GM19193 (cell line): Measurements from ENCODE around the gene DIPK1B.
A peak's percentile ranks its signal among the peaks of the same experiment; 100 is the strongest.

ENCODE experiments used
- POLR2A ChIP-seq: IDR thresholded peaks from 4 replicates; pipeline ENCODE4 v1.6.1; 2011; ENCODE audit not compliant: insufficient read depth, insufficient read length; ENCODE audit errors: extremely low read depth

The DIPK1B gene

DNA sequence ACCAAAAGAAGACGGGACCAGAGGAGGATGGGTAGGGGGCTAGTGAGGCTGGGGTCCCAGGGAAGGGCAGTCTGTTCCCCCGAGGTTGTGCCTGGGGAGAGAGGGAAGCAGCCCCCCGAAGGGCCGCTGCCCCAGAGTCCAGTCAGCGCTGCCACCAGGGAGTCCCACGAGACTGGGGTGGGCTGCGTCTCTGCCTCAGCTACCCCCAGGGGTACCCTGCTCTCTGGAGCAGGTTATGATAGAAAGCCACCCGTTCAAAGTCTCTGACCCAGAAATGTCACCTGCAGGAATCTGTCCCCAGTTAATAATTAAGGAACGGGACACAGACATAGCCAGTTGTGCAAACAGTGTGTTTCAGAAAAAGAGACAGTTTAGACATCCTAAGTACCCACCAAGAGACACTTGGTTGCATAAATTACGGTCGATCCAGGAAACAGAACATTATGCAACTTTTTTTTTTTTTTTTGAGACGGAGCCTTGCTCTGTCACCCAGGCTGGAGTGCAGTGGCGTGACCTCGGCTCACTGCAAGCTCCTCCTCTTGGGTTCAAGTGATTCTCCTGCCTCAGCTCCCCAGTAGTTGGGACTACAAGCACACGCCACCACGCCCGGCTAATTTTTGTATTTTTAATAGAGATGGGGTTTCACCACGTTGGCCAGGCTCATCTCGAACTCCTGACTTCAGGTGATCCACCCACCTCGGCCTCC, 14.4 kb upstream of the DIPK1B start:
- TF ChIP-seq POLR2A = no peak

DNA sequence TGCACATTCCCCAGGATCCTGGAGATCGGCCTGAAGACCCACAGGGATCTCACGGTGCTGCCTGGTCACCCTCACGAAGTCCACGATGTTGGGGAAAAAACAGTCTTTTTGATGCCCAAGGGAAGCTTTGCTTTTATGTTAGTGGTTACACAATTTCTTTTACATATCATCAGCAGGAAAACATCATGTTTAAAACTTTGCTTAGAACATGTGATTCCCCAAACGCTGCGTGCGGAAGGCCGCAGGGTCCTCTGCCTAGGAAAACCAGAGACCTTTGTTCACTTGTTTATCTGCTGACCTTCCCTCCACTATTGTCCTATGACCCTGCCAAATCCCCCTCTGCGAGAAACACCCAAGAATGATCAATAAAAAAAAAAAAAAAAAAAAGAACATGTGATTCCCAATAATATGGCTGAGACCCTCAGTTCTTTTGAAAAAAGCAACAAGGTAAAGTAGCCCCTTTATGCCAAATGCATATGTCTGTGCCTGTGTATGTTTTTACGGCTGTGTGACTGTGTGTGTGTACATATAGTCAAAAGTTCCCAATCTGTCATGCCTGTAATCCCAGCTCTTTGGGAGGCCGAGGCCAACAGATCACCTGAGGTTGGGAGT, 13.6 kb upstream of the DIPK1B start:
- TF ChIP-seq POLR2A = no peak

GRCh38 chr9:136700304-136700703, 12.1 kb upstream of the DIPK1B start:
- TF ChIP-seq POLR2A = no peak

GRCh38 chr9:136700959-136701667, 11.3 kb upstream of the DIPK1B start:
- TF ChIP-seq POLR2A = peak; percentile 41

DNA sequence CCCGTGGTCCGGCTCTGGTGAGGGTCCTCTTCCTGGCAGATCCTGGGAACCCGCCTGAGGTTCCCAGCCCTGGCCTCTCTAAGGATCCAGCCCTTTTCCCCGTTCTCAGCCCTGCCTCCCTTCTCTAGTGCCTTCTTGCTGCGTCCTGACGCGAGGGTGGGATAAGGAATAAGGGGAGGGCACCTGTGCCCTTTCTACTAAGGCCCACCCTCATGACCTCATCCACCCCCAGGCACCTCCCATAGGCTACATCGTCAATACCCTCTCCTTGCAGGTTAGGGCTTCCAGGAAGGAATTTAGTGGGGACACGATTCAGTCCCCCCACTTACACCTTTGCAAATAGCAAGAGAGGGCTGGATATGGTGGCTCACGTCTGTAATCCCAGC, 10.7 kb upstream of the DIPK1B start:
- no peak for TF ChIP-seq POLR2A

GRCh38 chr9:136703276-136703860, 9.0 kb upstream of the DIPK1B start:
- TF ChIP-seq POLR2A = no peak

GRCh38 chr9:136705564-136705963, 6.8 kb upstream of the DIPK1B start:
- TF ChIP-seq POLR2A = no peak

DNA sequence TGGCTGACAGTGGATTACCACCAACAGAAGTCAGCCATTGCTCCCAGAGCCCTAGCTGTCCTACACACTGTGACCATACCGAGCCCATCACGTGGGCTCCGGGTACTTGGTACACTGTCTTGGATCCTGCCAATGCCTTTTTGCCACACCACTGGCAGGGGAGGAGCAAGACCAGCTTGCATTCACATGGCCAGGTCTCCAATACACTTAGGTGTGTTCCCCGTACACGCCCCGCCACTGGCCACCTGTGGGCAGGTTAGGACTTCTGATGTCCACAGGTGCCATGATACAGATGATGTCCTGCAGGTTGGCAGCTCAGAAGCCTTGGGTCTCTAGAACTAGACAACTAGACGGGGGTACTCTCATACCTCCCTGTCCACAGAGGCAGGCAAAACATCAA, 5.4 kb upstream of the DIPK1B start:
- no peak for TF ChIP-seq POLR2A

DNA sequence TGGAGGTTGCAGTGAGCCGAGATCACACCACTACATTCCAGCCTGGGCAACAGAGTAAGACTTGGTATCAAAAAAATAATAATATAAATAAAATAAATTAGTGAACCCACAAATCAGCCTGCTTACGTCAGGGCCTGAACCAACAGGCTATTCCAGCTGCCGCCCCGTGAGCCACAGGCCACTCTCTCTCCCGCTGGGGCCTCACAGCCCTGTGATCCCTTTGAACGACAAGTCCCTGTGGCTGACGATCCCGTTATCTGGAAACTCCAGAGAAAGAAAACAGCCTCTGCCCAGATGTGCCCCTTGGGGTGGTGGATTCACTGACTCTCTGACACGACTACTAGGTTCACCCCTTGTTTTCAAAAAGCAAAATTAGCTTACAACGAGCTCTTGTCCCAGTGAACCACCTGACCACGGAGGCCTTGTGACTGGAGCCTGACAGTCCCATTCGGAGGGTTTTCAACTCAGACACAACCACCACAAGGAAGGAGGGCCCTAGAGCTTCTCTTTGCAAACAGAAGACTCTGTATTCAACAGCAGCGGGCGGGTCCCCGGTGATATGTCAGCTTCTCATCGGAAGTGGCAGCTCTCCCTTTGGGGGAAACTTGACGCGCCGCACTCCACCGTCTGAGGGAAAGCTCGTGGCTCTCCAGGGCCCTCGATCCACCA, 4.4 kb upstream of the DIPK1B start:
- TF ChIP-seq POLR2A = no peak

DNA sequence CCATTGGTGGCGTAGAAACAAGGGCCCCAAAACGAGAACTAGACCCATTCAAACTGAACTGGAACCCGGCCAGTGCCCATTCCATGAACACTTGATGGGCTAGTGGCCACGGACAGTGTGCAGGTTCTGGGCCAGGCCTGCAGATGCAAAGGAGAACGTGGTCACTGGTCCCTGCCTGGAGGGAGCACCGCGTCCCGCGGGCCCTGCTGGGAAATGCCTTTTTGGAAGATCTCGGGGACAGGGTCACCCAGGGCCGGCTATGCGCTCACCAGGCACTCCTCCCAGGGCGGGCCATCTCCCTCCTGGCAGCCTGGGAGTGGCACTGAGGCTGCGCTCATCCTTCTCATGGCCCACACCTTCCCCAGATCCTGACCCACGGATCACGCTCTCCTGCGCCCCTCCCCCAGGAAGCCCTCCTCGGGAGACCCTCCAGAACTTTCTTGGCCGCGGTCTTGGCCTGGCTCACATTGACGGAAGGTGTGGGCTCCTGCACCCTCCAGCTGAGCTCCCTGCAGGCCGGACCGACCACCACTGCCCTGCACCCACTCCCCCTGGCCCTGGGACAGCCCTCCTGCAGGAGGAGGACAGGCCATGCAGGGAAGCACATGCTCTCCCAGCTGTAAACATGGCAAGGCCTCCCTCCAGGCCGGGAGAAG, 2.8 kb upstream of the DIPK1B start:
- TF ChIP-seq POLR2A = no peak

DNA sequence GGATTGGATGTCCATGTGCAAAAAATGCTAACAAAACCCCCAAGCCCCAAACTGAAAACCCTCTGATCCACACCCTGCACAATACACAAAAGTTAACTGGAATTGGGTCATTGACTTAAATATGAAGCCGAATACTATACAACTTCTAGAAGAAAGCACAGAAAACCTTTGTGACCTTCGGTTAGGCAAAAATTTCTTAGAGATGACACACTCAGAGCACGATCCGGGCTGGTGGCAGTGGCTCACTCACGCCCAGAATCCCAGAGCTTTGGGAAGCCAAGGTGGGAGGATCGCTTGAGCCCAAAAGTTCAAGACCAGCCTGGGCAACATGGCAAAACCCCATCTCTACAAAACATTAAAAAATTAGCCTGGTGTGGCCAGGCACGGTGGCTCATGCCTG, 1.8 kb upstream of the DIPK1B start:
- TF ChIP-seq POLR2A = no peak

DNA sequence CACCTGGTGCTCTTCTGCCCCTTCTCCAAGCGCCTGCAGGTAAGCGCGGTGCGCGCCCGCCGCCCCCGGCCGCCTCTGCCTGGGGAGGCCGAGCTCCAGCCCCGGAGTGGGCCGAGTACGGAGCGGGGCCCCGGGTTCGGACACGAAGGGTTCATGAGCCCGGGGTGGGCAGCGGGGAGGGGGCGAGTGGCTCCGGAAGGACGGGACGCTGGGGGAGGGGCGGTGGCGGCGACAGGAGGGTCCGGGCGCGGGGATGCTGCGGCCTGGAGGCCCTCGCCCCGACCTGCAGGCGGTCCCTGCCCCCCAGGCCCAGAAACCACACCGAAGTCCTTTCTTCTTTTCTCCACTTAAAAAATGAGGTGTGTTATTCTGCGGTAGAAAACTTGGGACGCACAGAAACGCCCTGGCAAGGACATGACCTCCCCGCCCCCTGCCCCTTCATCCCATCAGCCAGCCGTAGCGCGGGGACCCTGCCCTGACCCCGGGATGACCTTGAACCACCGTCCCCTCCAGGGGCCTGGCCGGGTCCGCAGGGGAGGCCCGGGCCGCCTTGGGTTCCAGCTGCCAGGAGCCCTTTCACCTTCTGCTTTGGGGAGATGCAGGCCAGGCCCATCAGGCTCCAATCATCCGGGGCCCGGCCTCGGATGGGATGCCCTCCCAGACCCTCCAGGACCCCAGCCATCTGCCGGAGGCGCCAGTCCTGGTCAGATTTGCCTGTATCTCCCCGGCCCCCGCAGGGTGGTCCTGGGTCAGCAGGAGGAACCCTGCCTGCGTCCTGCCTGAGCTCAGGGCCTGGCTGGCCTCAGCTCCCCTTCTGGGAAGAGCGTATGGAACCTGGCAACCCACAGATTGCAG, 545 bp downstream of the DIPK1B start:
- no peak for TF ChIP-seq POLR2A

GRCh38 chr9:136713550-136713949, 1.2 kb downstream of the DIPK1B start:
- no peak for TF ChIP-seq POLR2A
